Measurements from ENCODE around the gene LY9. TPM values are rescaled to one million over a fixed set of nuclear protein-coding genes. Genes with fewer than 3 reads are reported as not detected.

The LY9 gene
- total and polyA plus RNA-seq, 4 donors = 0.10 to 0.35 (median 0.15) TPM; not detected in 1

DNA sequence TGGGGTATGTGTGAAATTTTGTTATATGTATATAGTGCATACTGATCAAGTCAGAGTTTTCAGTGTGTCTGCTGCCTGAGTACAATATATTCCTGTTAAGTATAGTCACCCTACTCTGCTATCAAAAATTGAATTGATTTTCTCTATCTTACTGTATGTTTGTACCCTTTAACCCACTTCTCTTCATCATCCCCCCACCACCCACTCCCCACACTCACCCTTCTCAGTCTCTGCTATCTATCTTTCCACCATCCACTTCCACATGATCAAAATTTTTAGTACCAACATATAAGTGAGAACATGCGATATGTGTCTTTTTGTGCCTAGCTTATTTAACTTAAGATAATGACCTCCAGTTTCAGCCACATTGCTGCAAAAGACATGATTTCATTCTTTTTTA is 4.2 kb downstream of the LY9 start:
- Histone ChIP-seq H3K27ac (ENCODE audit: low read depth, low read length) (no peak overlapping the region), H3K9me3 (ENCODE audit: control insufficient read depth, insufficient read depth, low read length) (no peaks in the 10 kb centered on the region), H3K4me3 (ENCODE audit: low read depth, low read length) (no peak overlapping the region), H3K36me3 (ENCODE audit: control insufficient read depth, insufficient read depth, low read length) (no peaks in the 10 kb centered on the region), H3K27me3 (ENCODE audit: control insufficient read depth, insufficient read depth, low read length) (no peaks in the 10 kb centered on the region), H3K4me1 (ENCODE audit: control insufficient read depth, insufficient read depth, low read length) (no peaks in the 10 kb centered on the region)
- DNase-seq (ENCODE audit: low read depth in 4 of 6, low spot score in 6 of 6) = no peak
- no CpG with 5 or more reads among the region's 1 CpG for WGBS (ENCODE audit: insufficient coverage)

- Histone ChIP-seq H3K4me1 (ENCODE audit: control insufficient read depth, insufficient read depth, low read length) (no peaks in the 10 kb centered on the region), H3K27ac (ENCODE audit: low read depth, low read length) (no peak overlapping the region), H3K36me3 (ENCODE audit: control insufficient read depth, insufficient read depth, low read length) (no peaks in the 10 kb centered on the region), H3K27me3 (ENCODE audit: control insufficient read depth, insufficient read depth, low read length) (no peaks in the 10 kb centered on the region), H3K4me3 (ENCODE audit: low read depth, low read length) (no peak overlapping the region), H3K9me3 (ENCODE audit: control insufficient read depth, insufficient read depth, low read length) (no peaks in the 10 kb centered on the region)
- no peak for DNase-seq (ENCODE audit: low read depth in 4 of 6, low spot score in 6 of 6)
- WGBS (ENCODE audit: insufficient coverage) = no CpG with 5 or more reads among the region's 4 CpGs
These were observed 4.9 kb downstream of the LY9 start for GRCh38 chr1:160800645-160801408.

GRCh38 chr1:160801836-160802580 is 6.0 kb downstream of the LY9 start:
- Histone ChIP-seq H3K36me3 (ENCODE audit: control insufficient read depth, insufficient read depth, low read length) (no peaks in the 10 kb centered on the region), H3K27ac (ENCODE audit: low read depth, low read length) (no peak overlapping the region), H3K27me3 (ENCODE audit: control insufficient read depth, insufficient read depth, low read length) (no peaks in the 10 kb centered on the region), H3K4me1 (ENCODE audit: control insufficient read depth, insufficient read depth, low read length) (no peaks in the 10 kb centered on the region), H3K9me3 (ENCODE audit: control insufficient read depth, insufficient read depth, low read length) (no peaks in the 10 kb centered on the region), H3K4me3 (ENCODE audit: low read depth, low read length) (no peak overlapping the region)
- 95% methylated on average over 43 of the region's 43 CpGs for WGBS (ENCODE audit: insufficient coverage)
- DNase-seq (ENCODE audit: low read depth in 4 of 6, low spot score in 6 of 6) = no peak

DNA sequence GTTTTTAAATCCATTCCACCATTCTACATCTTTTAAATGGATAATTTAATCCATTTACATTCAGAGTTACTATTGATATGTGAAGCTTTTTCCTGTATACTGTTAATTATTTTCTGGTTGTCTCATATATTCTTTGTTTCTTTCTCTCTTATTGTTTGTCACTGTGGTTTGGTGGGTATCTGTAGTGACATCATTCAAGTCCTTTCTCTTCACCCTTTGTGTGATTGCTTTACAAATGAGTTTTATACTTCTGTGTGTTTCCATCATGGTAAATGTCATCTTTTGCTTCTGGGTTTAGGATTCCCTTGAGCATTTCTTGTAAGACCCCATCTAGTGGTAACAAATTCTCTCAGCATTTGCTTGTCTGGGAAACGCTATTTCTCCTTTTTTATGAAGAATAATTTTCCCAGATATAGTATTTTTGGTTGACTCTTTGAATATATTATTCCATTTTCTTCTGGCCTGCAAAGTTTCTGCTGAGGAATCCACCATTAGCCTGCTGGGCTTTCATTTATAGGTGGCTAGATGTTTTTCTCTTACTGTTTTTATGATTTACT is 10.2 kb downstream of the LY9 start:
- Histone ChIP-seq H3K4me3 (ENCODE audit: low read depth, low read length) (no peak overlapping the region), H3K36me3 (ENCODE audit: control insufficient read depth, insufficient read depth, low read length) (no peaks in the 10 kb centered on the region), H3K4me1 (ENCODE audit: control insufficient read depth, insufficient read depth, low read length) (no peaks in the 10 kb centered on the region), H3K27me3 (ENCODE audit: control insufficient read depth, insufficient read depth, low read length) (no peaks in the 10 kb centered on the region), H3K9me3 (ENCODE audit: control insufficient read depth, insufficient read depth, low read length) (peaks cover 3% of the 10 kb centered on the region), H3K27ac (ENCODE audit: low read depth, low read length) (no peak overlapping the region)
- no peak for DNase-seq (ENCODE audit: low read depth in 4 of 6, low spot score in 6 of 6)
- WGBS (ENCODE audit: insufficient coverage) = no CpG with 5 or more reads among the region's 1 CpG

DNA sequence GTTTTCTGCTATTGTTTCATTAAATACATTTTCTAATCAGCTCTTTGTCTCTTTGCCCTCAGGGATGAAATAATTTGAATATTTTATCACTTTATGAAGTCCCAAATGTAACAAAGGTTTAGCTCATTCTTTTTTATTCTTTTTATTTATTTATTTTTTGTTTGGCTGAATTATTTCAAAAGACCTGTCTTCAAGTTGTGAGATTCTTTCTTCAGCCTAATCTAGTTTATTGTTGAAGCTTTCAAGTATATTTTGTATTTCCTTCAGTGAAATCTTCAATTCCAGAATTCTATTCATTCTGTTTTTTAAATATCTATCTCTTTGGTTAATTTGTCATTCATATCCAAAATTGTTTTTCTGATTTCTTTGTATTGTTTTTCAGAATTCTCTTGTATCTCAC is 10.8 kb downstream of the LY9 start:
- Histone ChIP-seq H3K27ac (ENCODE audit: low read depth, low read length) (no peak overlapping the region), H3K4me3 (ENCODE audit: low read depth, low read length) (no peak overlapping the region), H3K36me3 (ENCODE audit: control insufficient read depth, insufficient read depth, low read length) (no peaks in the 10 kb centered on the region), H3K27me3 (ENCODE audit: control insufficient read depth, insufficient read depth, low read length) (no peaks in the 10 kb centered on the region), H3K4me1 (ENCODE audit: control insufficient read depth, insufficient read depth, low read length) (no peaks in the 10 kb centered on the region), H3K9me3 (ENCODE audit: control insufficient read depth, insufficient read depth, low read length) (peaks cover 3% of the 10 kb centered on the region)
- DNase-seq (ENCODE audit: low read depth in 4 of 6, low spot score in 6 of 6) = no peak

GRCh38 chr1:160807247-160807646 is 11.3 kb downstream of the LY9 start:
- H3K4me1 ChIP-seq (ENCODE audit: control insufficient read depth, insufficient read depth, low read length) = no peaks in the 10 kb centered on the region
- 93% methylated on average over 3 of the region's 3 CpGs for WGBS (ENCODE audit: insufficient coverage)
- no peak overlapping the region for H3K27ac ChIP-seq (ENCODE audit: low read depth, low read length)
- DNase-seq (ENCODE audit: low read depth in 4 of 6, low spot score in 6 of 6) = no peak
- no peaks in the 10 kb centered on the region for H3K36me3 ChIP-seq (ENCODE audit: control insufficient read depth, insufficient read depth, low read length)
- peaks cover 3% of the 10 kb centered on the region for H3K9me3 ChIP-seq (ENCODE audit: control insufficient read depth, insufficient read depth, low read length)
- H3K27me3 ChIP-seq (ENCODE audit: control insufficient read depth, insufficient read depth, low read length) = no peaks in the 10 kb centered on the region
- no peak overlapping the region for H3K4me3 ChIP-seq (ENCODE audit: low read depth, low read length)

DNA sequence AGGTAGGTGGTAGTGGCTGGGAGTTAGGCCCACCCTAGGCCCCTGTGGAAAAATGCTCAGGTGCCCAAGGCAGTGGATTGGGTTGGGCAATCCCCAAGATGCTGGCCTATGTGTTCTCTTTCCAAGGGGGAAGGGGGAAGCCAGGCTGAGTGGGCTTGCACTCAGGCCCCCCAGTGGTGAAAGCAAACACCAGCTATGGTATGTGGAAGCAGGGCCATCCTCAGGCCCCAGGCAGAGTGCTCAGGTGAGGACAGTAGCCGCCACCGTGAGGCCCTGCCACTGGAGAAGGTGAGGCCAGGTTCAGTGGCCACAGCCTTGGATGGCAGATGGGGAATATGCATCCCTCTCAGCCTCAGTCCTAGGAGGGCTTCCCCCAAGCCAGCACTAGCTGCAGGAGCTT is 11.8 kb downstream of the LY9 start:
- Histone ChIP-seq H3K4me1 (ENCODE audit: control insufficient read depth, insufficient read depth, low read length) (no peaks in the 10 kb centered on the region), H3K27ac (ENCODE audit: low read depth, low read length) (no peak overlapping the region), H3K4me3 (ENCODE audit: low read depth, low read length) (no peak overlapping the region), H3K9me3 (ENCODE audit: control insufficient read depth, insufficient read depth, low read length) (peaks cover 3% of the 10 kb centered on the region), H3K27me3 (ENCODE audit: control insufficient read depth, insufficient read depth, low read length) (no peaks in the 10 kb centered on the region), H3K36me3 (ENCODE audit: control insufficient read depth, insufficient read depth, low read length) (no peaks in the 10 kb centered on the region)
- DNase-seq (ENCODE audit: low read depth in 4 of 6, low spot score in 6 of 6) = no peak
- WGBS (ENCODE audit: insufficient coverage) = 94% methylated on average over 2 of the region's 2 CpGs

- H3K4me3 ChIP-seq (ENCODE audit: low read depth, low read length) = no peak overlapping the region
- H3K27me3 ChIP-seq (ENCODE audit: control insufficient read depth, insufficient read depth, low read length) = no peaks in the 10 kb centered on the region
- H3K9me3 ChIP-seq (ENCODE audit: control insufficient read depth, insufficient read depth, low read length) = peaks cover 3% of the 10 kb centered on the region
- DNase-seq (ENCODE audit: low read depth in 4 of 6, low spot score in 6 of 6) = no peak
- 80% methylated on average over 1 of the region's 3 CpGs for WGBS (ENCODE audit: insufficient coverage)
- no peaks in the 10 kb centered on the region for H3K4me1 ChIP-seq (ENCODE audit: control insufficient read depth, insufficient read depth, low read length)
- no peak overlapping the region for H3K27ac ChIP-seq (ENCODE audit: low read depth, low read length)
- no peaks in the 10 kb centered on the region for H3K36me3 ChIP-seq (ENCODE audit: control insufficient read depth, insufficient read depth, low read length)
These were observed 12.3 kb downstream of the LY9 start for GRCh38 chr1:160808289-160808688.

- H3K9me3 ChIP-seq (ENCODE audit: control insufficient read depth, insufficient read depth, low read length) = peaks cover 3% of the 10 kb centered on the region
- H3K36me3 ChIP-seq (ENCODE audit: control insufficient read depth, insufficient read depth, low read length) = no peaks in the 10 kb centered on the region
- no peaks in the 10 kb centered on the region for H3K4me1 ChIP-seq (ENCODE audit: control insufficient read depth, insufficient read depth, low read length)
- no CpG with 5 or more reads among the region's 1 CpG for WGBS (ENCODE audit: insufficient coverage)
- no peak for DNase-seq (ENCODE audit: low read depth in 4 of 6, low spot score in 6 of 6)
- no peak overlapping the region for H3K27ac ChIP-seq (ENCODE audit: low read depth, low read length)
- H3K4me3 ChIP-seq (ENCODE audit: low read depth, low read length) = no peak overlapping the region
- H3K27me3 ChIP-seq (ENCODE audit: control insufficient read depth, insufficient read depth, low read length) = no peaks in the 10 kb centered on the region
These were observed 14.5 kb downstream of the LY9 start for GRCh38 chr1:160810486-160810885.

DNA sequence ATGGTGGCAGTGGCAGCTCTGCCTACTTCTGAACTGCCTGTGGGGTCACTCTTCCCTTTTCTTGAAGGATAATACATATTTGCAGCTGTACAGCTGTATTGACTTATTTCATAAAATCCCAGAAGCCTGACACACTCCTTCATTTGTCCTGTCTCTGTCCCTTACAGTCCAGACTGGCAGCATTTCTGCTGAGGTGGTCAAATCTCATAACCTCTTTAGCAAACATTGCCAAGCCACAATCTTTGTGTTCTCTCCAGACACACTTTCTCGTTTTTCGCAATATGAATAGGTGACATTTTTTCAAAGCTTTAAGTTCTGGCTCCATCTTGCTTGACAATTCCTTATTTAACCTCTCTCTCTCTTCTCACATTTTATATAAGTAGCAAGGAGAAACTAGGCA is 15.2 kb downstream of the LY9 start:
- no peaks in the 10 kb centered on the region for H3K27me3 ChIP-seq (ENCODE audit: control insufficient read depth, insufficient read depth, low read length)
- H3K4me3 ChIP-seq (ENCODE audit: low read depth, low read length) = no peak overlapping the region
- WGBS (ENCODE audit: insufficient coverage) = 83% methylated on average over 2 of the region's 2 CpGs
- peaks cover 3% of the 10 kb centered on the region for H3K9me3 ChIP-seq (ENCODE audit: control insufficient read depth, insufficient read depth, low read length)
- no peak overlapping the region for H3K27ac ChIP-seq (ENCODE audit: low read depth, low read length)
- H3K36me3 ChIP-seq (ENCODE audit: control insufficient read depth, insufficient read depth, low read length) = no peaks in the 10 kb centered on the region
- no peaks in the 10 kb centered on the region for H3K4me1 ChIP-seq (ENCODE audit: control insufficient read depth, insufficient read depth, low read length)
- DNase-seq (ENCODE audit: low read depth in 4 of 6, low spot score in 6 of 6) = no peak

Data from spinal cord (tissue), 10 donors.